ENCODE measurements around the gene PRRT3.
"Not testable (repeated sequence)": the region's sequence is repeated elsewhere in the genome, so short reads cannot be mapped to it uniquely, and the experiment has no call there.

Gene PRRT3

GRCh38 chr3:9917820-9918219 lies 34.4 kb downstream of the PRRT3 start:
- DNase-seq: no peak

GRCh38 chr3:9916734-9917680 lies 35.2 kb downstream of the PRRT3 start, which contains the start of gene IL17RC:
Gene IL17RC (plus strand): TSS chr3:9917098. CDS start chr3:9917316, 218 bp downstream.
- peak; percentile 95 for DNase-seq

- no peak for DNase-seq
Observed at GRCh38 chr3:9916346-9916733, 35.9 kb downstream of the PRRT3 start.

- DNase-seq: peak; percentile 53
Observed at GRCh38 chr3:9915254-9916141, 36.7 kb downstream of the PRRT3 start.

- DNase-seq: no peak
Observed at GRCh38 chr3:9914559-9915253, 37.5 kb downstream of the PRRT3 start.

GRCh38 chr3:9914011-9914410 lies 38.2 kb downstream of the PRRT3 start:
- no peak for DNase-seq

GRCh38 chr3:9913601-9914000 lies 38.6 kb downstream of the PRRT3 start:
- peak; percentile 60 for DNase-seq

- no peak for DNase-seq
Observed at GRCh38 chr3:9912294-9912935, 39.8 kb downstream of the PRRT3 start.

- DNase-seq: no peak
Observed at GRCh38 chr3:9911863-9912262, 40.3 kb downstream of the PRRT3 start.

GRCh38 chr3:9909221-9910013 lies 42.8 kb downstream of the PRRT3 start:
- no peak for DNase-seq

GRCh38 chr3:9908286-9908685 lies 43.9 kb downstream of the PRRT3 start:
- no peak for DNase-seq

- no peak for DNase-seq
Observed at GRCh38 chr3:9906480-9906879, 45.7 kb downstream of the PRRT3 start.

- peak; percentile 45 for DNase-seq
Observed at GRCh38 chr3:9903904-9904303, 48.3 kb downstream of the PRRT3 start.

- DNase-seq: peak; percentile 25
Observed at GRCh38 chr3:9903238-9903624, 49.0 kb downstream of the PRRT3 start.

- no peak for DNase-seq
Observed at GRCh38 chr3:9902372-9903237, 49.6 kb downstream of the PRRT3 start, which contains the start of gene IL17RE. Gene IL17RE (plus strand): TSS chr3:9902848. CDS start chr3:9902933, 85 bp downstream.

GRCh38 chr3:9901967-9902366 lies 50.2 kb downstream of the PRRT3 start:
- no peak for DNase-seq

- DNase-seq: not testable (repeated sequence)
Observed at GRCh38 chr3:9900965-9901415, 51.2 kb downstream of the PRRT3 start.

GRCh38 chr3:9899289-9899791 lies 52.9 kb downstream of the PRRT3 start:
- no peak for DNase-seq

- DNase-seq: no peak
Observed at GRCh38 chr3:9898467-9899241, 53.6 kb downstream of the PRRT3 start.
